Measurements from ENCODE around the gene CTBP2.

DNA sequence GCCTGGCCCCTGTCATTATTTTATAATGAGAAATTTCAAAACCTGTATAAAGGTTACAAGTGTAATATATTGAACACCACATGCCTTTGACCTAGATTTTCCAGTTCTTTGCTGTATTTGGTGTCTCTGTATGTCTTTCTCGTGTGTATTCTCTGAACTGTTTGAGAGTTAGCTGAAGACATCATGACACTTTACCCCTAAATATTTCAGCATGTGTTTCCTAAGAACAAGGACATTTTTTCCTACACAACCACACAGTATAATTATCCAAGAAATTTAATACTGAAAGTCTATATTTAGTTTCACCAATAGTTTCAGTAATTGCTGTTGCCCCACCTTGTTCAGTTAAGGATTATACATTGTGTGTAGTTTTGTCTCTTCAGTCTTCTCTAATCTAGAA is 203.6 kb downstream of the CTBP2 start:
- TF ChIP-seq, protein P1, sequence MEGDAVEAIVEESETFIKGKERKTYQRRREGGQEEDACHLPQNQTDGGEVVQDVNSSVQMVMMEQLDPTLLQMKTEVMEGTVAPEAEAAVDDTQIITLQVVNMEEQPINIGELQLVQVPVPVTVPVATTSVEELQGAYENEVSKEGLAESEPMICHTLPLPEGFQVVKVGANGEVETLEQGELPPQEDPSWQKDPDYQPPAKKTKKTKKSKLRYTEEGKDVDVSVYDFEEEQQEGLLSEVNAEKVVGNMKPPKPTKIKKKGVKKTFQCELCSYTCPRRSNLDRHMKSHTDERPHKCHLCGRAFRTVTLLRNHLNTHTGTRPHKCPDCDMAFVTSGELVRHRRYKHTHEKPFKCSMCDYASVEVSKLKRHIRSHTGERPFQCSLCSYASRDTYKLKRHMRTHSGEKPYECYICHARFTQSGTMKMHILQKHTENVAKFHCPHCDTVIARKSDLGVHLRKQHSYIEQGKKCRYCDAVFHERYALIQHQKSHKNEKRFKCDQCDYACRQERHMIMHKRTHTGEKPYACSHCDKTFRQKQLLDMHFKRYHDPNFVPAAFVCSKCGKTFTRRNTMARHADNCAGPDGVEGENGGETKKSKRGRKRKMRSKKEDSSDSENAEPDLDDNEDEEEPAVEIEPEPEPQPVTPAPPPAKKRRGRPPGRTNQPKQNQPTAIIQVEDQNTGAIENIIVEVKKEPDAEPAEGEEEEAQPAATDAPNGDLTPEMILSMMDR (IDR thresholded peaks at IDR 0.05) = no peak
- TF ChIP-seq POLR2A (IDR thresholded peaks at IDR 0.05; ENCODE audit: low read depth) (no peak), EP300 (IDR thresholded peaks at IDR 0.05) (no peak)
